ENCODE results near the gene IST1. TPM values are rescaled to one million over a fixed set of nuclear protein-coding genes. Genes with fewer than 3 reads are reported as not detected.

The IST1 gene
- total RNA-seq, 1 experiment from 2014 or later, result 160 TPM

- Histone ChIP-seq H3K27ac (ENCODE audit: low read length) (peak overlapping the region; percentile 28), H3K27me3 (ENCODE audit: low read length) (no peaks in the 10 kb centered on the region), H3K9ac (ENCODE audit: low read length) (peak overlapping the region; percentile 96), H3K4me1 (ENCODE audit: low read length) (peaks cover 49% of the 10 kb centered on the region), H2AFZ (ENCODE audit: low read length) (peak overlapping the region; percentile 76), H3K36me3 (ENCODE audit: insufficient read depth, low read length) (peaks cover 3% of the 10 kb centered on the region; the same call in 1 of the 2 replicates), H3K9me3 (ENCODE audit: low read length) (no peaks in the 10 kb centered on the region), H3K9me2 (replicated peaks; ENCODE audit: insufficient read depth, low read length) (no peaks in the 10 kb centered on the region), H3K4me2 (ENCODE audit: low read depth, low read length, poor library complexity, severe bottlenecking) (peak overlapping the region; percentile 67), H3K4me3 (ENCODE audit: low read length) (peak overlapping the region; percentile 93), H4K20me1 (ENCODE audit: insufficient read depth, low read depth, low read length) (no peaks in the 10 kb centered on the region), H3K79me2 (ENCODE audit: low read length) (no peaks in the 10 kb centered on the region; the same call in 1 of the 2 replicates)
- DNase-seq, result peak; percentile 62
Measured at GRCh38 chr16:71883168-71883848, 12.0 kb upstream of the IST1 start.

DNA sequence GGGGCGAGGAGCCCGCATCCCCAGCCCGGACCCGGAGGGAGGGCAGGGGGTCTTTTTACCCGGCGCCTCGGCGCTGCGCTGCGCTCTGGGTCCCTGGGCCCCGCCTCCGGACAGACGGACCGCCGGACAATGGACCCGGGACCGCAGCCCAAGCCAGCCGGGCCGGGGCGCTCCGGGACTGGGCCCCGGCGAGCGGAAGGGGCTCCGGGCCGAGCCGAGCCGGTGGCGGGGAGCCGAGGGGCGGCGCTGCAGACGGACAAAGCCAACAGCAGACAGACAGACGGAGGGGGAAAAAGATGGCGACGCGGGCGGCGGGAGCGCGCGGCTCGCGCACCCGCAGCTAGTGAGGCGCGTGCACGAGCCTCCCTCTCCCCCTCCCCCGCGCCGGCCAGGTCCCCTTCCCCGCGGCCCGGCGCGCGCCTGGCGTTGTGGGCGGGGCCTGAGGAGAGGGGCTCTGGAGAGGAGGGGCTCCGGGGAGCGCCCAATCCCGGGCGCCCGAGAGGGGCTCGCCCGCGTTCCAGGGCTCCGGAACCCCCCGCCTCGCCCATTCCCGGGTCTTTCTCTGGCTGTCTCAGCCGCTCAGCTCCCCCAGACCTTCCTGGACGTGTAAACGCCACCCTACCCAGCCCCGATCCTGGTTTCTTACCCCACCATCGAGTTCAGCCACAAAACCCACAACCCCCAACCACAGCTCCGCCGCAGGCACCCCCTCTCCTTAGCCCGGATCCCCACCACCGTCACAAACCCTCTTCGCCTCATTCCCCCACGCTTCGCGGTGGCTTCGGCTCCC is 11.3 kb upstream of the IST1 start, which contains the start of gene ZNF821:
Gene ZNF821 (minus strand): TSS at position 334 of the 790 bp plus-strand sequence. CDS start 4,236 bp downstream, outside the sequence.
- Histone ChIP-seq H3K79me2 (ENCODE audit: low read length) (no peaks in the 10 kb centered on the region; the same call in 1 of the 2 replicates), H2AFZ (ENCODE audit: low read length) (peak within 1 kb of the TSS; percentile 98), H3K4me2 (ENCODE audit: low read depth, low read length, poor library complexity, severe bottlenecking) (peak within 1 kb of the TSS; percentile 67), H3K27ac (ENCODE audit: low read length) (peak within 1 kb of the TSS; percentile 78), H4K20me1 (ENCODE audit: insufficient read depth, low read depth, low read length) (no peaks in the 10 kb centered on the region), H3K27me3 (ENCODE audit: low read length) (no peaks in the 10 kb centered on the region), H3K4me3 (ENCODE audit: low read length) (peak within 1 kb of the TSS; percentile 93), H3K9ac (ENCODE audit: low read length) (peak within 1 kb of the TSS; percentile 96), H3K9me2 (replicated peaks; ENCODE audit: insufficient read depth, low read length) (no peaks in the 10 kb centered on the region), H3K4me1 (ENCODE audit: low read length) (peaks cover 49% of the 10 kb centered on the region), H3K36me3 (ENCODE audit: insufficient read depth, low read length) (peaks cover 3% of the 10 kb centered on the region; the same call in 1 of the 2 replicates), H3K9me3 (ENCODE audit: low read length) (no peaks in the 10 kb centered on the region)
- peak; percentile 91 for DNase-seq

GRCh38 chr16:71885261-71885650 is 10.1 kb upstream of the IST1 start:
- no peaks in the 10 kb centered on the region; the same call in 1 of the 2 replicates for H3K79me2 ChIP-seq (ENCODE audit: low read length)
- H3K4me2 ChIP-seq (ENCODE audit: low read depth, low read length, poor library complexity, severe bottlenecking), result peak overlapping the region; percentile 67
- H3K9me2 ChIP-seq (replicated peaks; ENCODE audit: insufficient read depth, low read length), result no peaks in the 10 kb centered on the region
- peak overlapping the region; percentile 88 for H2AFZ ChIP-seq (ENCODE audit: low read length)
- peak overlapping the region; percentile 93; the same call in 1 of the 2 replicates for H3K4me3 ChIP-seq (ENCODE audit: low read length)
- no peaks in the 10 kb centered on the region for H3K9me3 ChIP-seq (ENCODE audit: low read length)
- no peaks in the 10 kb centered on the region for H4K20me1 ChIP-seq (ENCODE audit: insufficient read depth, low read depth, low read length)
- H3K9ac ChIP-seq (ENCODE audit: low read length), result peak overlapping the region; percentile 57
- H3K4me1 ChIP-seq (ENCODE audit: low read length), result peaks cover 54% of the 10 kb centered on the region
- peak overlapping the region; percentile 78 for H3K27ac ChIP-seq (ENCODE audit: low read length)
- no peaks in the 10 kb centered on the region for H3K36me3 ChIP-seq (ENCODE audit: insufficient read depth, low read length)
- peak; percentile 79 for DNase-seq
- H3K27me3 ChIP-seq (ENCODE audit: low read length), result no peaks in the 10 kb centered on the region

DNA sequence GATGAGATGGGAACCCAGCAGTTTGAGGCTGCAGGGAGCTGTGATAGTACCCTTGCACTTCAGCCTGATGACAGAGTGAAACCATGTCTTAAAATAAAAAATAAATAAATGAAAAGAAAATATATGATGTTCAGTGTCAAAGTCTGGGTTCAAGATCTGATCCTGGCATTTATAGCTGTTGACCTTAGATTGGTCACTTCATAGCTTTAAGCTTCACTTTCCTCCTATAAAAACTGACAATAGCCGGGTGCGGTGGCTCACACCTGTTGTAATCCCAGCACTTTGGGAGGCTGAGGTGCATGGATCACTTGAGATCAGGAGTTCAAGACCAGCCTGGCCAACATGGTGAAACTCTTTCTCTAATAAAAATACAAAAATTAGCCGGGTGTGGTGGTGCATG is 6.2 kb upstream of the IST1 start:
- Histone ChIP-seq H3K4me1 (ENCODE audit: low read length) (peaks cover 41% of the 10 kb centered on the region), H3K9me2 (replicated peaks; ENCODE audit: insufficient read depth, low read length) (no peaks in the 10 kb centered on the region), H4K20me1 (ENCODE audit: insufficient read depth, low read depth, low read length) (no peaks in the 10 kb centered on the region), H3K9ac (ENCODE audit: low read length) (no peak overlapping the region), H3K9me3 (ENCODE audit: low read length) (no peaks in the 10 kb centered on the region), H3K79me2 (ENCODE audit: low read length) (no peaks in the 10 kb centered on the region), H2AFZ (ENCODE audit: low read length) (no peak overlapping the region), H3K4me2 (ENCODE audit: low read depth, low read length, poor library complexity, severe bottlenecking) (no peak overlapping the region), H3K27me3 (ENCODE audit: low read length) (no peaks in the 10 kb centered on the region), H3K27ac (ENCODE audit: low read length) (no peak overlapping the region), H3K4me3 (ENCODE audit: low read length) (no peak overlapping the region), H3K36me3 (ENCODE audit: insufficient read depth, low read length) (no peaks in the 10 kb centered on the region)
- no peak for DNase-seq

- Histone ChIP-seq H3K4me1 (ENCODE audit: low read length) (peaks cover 29% of the 10 kb centered on the region), H3K27ac (ENCODE audit: low read length) (peak overlapping the region; percentile 80), H3K4me2 (ENCODE audit: low read depth, low read length, poor library complexity, severe bottlenecking) (peak overlapping the region; percentile 100), H3K36me3 (ENCODE audit: insufficient read depth, low read length) (peaks cover 7% of the 10 kb centered on the region; the same call in 1 of the 2 replicates), H3K4me3 (ENCODE audit: low read length) (peak overlapping the region; percentile 99), H3K9me2 (replicated peaks; ENCODE audit: insufficient read depth, low read length) (no peaks in the 10 kb centered on the region), H3K9me3 (ENCODE audit: low read length) (no peaks in the 10 kb centered on the region), H2AFZ (ENCODE audit: low read length) (peak overlapping the region; percentile 29), H4K20me1 (ENCODE audit: insufficient read depth, low read depth, low read length) (0 out of 2 replicates have a peak, but pooled peaks cover 3% of the 10 kb centered on the region), H3K9ac (ENCODE audit: low read length) (peak overlapping the region; percentile 100), H3K79me2 (ENCODE audit: low read length) (peaks cover 41% of the 10 kb centered on the region), H3K27me3 (ENCODE audit: low read length) (no peaks in the 10 kb centered on the region)
- DNase-seq, result no peak
Measured at GRCh38 chr16:71893888-71894228, 1.5 kb upstream of the IST1 start.

GRCh38 chr16:71894229-71894920 is 956 bp upstream of the IST1 start:
- Histone ChIP-seq H3K9me2 (replicated peaks; ENCODE audit: insufficient read depth, low read length) (no peaks in the 10 kb centered on the region), H2AFZ (ENCODE audit: low read length) (peak overlapping the region; percentile 29), H3K9ac (ENCODE audit: low read length) (peak overlapping the region; percentile 100), H3K4me1 (ENCODE audit: low read length) (peaks cover 29% of the 10 kb centered on the region), H3K79me2 (ENCODE audit: low read length) (peaks cover 46% of the 10 kb centered on the region), H3K9me3 (ENCODE audit: low read length) (no peaks in the 10 kb centered on the region), H3K27ac (ENCODE audit: low read length) (peak overlapping the region; percentile 80), H3K4me2 (ENCODE audit: low read depth, low read length, poor library complexity, severe bottlenecking) (peak overlapping the region; percentile 100), H4K20me1 (ENCODE audit: insufficient read depth, low read depth, low read length) (0 out of 2 replicates have a peak, but pooled peaks cover 3% of the 10 kb centered on the region), H3K36me3 (ENCODE audit: insufficient read depth, low read length) (peaks cover 7% of the 10 kb centered on the region; the same call in 1 of the 2 replicates), H3K27me3 (ENCODE audit: low read length) (no peaks in the 10 kb centered on the region), H3K4me3 (ENCODE audit: low read length) (peak overlapping the region; percentile 99)
- DNase-seq, result peak; percentile 77

GRCh38 chr16:71895679-71896365 is 491 bp downstream of the IST1 start:
- no peaks in the 10 kb centered on the region for H3K27me3 ChIP-seq (ENCODE audit: low read length)
- H3K4me1 ChIP-seq (ENCODE audit: low read length), result peaks cover 27% of the 10 kb centered on the region
- peak overlapping the region; percentile 88 for H3K27ac ChIP-seq (ENCODE audit: low read length)
- peaks cover 61% of the 10 kb centered on the region for H3K79me2 ChIP-seq (ENCODE audit: low read length)
- 0 out of 2 replicates have a peak, but pooled peaks cover 3% of the 10 kb centered on the region for H4K20me1 ChIP-seq (ENCODE audit: insufficient read depth, low read depth, low read length)
- peak; percentile 75 for DNase-seq
- no peaks in the 10 kb centered on the region for H3K9me3 ChIP-seq (ENCODE audit: low read length)
- peak overlapping the region; percentile 99 for H3K4me3 ChIP-seq (ENCODE audit: low read length)
- 0 out of 2 replicates have a peak overlapping the region, but pooled peaks have one; percentile 88 for H2AFZ ChIP-seq (ENCODE audit: low read length)
- peaks cover 7% of the 10 kb centered on the region; the same call in 1 of the 2 replicates for H3K36me3 ChIP-seq (ENCODE audit: insufficient read depth, low read length)
- no peaks in the 10 kb centered on the region for H3K9me2 ChIP-seq (replicated peaks; ENCODE audit: insufficient read depth, low read length)
- H3K4me2 ChIP-seq (ENCODE audit: low read depth, low read length, poor library complexity, severe bottlenecking), result peak overlapping the region; percentile 100
- H3K9ac ChIP-seq (ENCODE audit: low read length), result peak overlapping the region; percentile 100

Measured in Karpas-422 (cell line).